Stimulated activated CD8-positive, alpha-beta memory T cell treated with anti-CD3 and anti-CD28 coated beads, Interleukin-2, amount 100 ng/mL, for 48 hours (primary cell): Measurements from ENCODE around the gene NEK9.
"Not testable (repeated sequence)": the region's sequence is repeated elsewhere in the genome, so short reads cannot be mapped to it uniquely, and the experiment has no call there.

Source experiments
- DNase-seq, 2 donors: peaks; one replicate each; pipeline ENCODE4 v3.0.0-alpha.2; 2020; ENCODE audit warnings: low read depth in 2 of 2

Gene NEK9

DNA sequence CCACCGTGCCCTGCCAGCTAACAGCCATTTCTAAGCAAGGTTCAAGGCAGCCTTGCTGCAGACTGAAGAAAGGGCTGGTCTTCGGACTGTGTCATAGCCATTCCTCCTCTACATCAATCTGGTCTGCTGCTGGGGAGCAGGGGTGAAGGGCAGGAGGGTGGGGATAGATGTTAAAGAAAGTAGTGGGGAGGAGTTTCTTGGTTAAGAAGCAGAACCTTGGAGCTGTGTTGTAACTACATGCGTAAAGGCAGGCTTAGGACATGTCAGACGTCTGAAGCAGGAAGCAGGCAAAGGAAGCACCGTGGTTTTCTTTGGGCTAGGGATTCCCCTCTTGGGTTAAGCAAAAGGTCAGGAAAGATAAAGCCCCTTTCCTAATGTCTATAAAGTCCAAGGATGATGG is 18.1 kb upstream of the NEK9 start:
- no peak for DNase-seq

DNA sequence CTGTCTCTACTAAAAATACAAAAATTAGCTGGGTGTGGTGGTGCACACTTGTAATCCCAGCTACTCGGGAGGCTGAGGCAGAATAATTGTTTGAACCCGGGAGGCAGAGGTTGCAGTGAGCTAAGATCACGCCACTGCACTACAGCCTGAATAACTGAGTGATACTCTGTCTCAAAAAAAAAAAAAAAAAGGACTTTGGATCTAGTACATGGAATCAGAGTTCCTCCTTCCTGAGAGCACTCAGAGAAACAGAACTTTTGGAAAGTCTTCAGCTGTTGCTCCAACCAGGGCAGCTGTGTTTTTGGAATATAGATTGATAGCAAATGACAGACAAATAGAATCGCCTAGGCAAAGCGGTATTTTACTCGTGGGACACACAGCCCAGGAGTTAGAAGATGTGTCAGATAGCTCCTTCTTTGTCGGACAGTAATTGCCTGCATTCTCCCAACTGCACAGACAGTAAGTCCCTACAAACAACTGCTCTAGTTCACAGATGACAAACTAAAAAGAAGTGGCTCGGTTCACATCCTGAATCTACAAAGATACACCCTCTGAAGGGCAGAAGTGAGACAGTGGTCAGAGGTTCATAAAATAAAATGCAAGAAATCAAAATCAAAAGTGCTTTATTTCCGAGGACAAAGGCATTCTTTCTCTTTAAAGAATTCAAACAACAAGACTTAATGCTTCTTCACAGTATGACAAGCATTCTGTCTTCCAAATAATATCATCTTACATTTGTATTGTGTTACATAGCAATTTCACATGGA is 17.1 kb upstream of the NEK9 start:
- DNase-seq = no peak

DNA sequence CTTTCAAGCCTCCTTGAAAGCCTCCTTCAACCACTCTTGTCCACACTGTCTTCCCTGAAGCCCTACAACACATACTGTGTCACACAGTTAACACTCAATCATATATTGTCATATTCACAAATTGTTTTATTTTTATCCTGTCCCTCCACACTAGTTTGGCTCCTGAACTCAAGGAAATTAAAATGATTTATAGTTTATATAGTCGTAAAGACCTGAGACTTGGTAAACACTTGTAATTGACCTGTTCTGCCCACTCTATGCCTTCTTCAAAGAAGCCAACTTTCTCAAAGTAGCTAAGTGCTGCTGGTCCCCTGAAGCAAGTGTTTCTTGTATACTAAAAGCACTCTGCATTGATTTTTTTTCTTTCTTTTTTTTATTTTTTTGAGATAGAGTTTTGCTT is 15.6 kb upstream of the NEK9 start:
- DNase-seq = no peak

DNA sequence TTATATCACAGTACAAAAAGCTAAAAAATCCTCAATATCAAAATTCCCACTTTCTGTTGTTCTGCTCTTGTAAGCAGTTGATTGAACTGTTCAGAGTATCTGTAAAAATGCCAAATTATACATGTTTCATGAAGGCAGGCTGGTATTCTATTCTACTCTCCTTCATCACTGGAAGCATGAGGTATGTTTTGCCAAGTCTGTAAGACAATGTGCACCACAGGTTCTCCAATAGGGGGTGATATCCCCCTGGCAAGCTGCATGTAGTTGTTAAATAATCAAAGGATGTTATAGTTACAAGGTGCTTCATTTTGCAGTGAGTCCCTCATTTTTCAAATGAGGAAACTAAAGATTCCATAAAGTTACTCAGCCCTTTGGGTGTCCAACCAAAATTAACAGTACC is 15.1 kb upstream of the NEK9 start:
- DNase-seq = no peak

DNA sequence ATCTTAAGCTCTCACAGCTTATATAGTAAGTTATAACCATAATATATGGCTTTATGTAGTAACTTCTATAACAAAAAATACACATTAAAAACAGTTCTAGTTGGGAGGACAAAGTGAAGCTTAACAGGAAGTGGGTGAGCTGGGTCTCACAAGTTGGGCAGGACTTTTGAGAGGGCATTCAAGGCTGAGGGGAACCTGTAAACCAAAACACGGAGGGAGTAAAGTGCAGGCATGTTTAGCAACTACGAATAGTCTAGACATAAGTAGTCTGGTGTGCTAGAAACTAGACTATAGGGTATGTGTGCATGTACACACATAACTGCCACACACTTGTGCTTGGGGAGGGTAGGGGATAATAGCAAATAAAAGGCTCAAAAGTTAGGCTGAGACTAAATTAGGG is 14.2 kb upstream of the NEK9 start:
- no peak for DNase-seq

DNA sequence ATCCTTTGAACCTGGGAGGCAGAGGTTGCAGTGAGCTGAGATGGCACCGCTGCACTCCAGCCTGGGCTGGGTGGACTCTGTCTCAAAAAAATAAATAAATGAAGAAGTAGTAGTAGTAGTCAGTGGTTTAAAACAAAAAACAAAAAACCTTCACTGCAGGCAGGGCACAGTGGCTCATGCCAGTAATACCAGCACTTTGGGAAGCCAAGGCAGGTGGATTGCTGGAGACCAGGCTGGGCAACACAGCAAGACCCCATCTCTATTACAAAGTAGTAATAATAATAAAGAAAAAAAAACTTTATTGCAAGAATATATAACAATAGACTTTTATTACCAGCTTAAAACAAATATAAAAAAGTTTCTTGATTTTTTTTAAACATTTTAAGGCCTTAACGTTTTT is 13.8 kb upstream of the NEK9 start:
- no peak for DNase-seq

DNA sequence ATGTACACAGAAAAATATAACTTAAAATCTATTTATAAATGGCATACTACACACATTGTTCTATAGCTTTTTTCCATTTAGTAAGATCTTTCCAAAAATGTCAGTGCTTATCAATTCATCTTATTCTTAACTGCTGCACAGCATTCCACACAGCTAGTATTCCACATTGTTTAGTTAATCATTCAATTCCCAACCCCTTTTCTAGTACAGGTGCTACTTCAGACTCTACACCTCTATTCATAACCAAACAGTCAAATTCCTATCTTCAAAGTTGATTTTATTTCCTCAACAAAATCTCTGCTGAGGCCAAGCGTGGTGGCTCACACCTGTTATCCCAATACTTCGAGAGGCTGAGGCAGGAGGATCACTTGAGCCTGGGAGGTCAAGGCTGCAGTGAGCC is 12.3 kb upstream of the NEK9 start:
- DNase-seq = no peak

DNA sequence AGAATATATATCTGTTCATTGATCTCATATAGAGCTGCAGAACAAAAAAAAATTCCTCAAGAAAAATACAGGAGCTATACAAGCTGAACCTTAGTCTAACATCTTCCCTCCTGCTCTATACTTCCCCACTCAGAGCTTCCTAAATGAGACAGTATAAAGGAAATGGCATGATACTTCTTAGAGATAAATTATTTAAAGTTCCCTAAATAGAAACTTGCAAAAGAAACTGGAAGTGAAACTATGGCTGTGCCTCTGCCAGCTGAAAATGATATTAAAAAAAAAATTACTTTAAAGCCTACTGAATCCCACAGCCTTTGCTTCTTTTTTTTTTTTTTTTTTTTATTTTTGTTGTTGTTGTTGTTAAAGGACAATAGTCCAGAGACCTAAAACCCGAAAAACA is 11.6 kb upstream of the NEK9 start:
- no peak for DNase-seq

DNA sequence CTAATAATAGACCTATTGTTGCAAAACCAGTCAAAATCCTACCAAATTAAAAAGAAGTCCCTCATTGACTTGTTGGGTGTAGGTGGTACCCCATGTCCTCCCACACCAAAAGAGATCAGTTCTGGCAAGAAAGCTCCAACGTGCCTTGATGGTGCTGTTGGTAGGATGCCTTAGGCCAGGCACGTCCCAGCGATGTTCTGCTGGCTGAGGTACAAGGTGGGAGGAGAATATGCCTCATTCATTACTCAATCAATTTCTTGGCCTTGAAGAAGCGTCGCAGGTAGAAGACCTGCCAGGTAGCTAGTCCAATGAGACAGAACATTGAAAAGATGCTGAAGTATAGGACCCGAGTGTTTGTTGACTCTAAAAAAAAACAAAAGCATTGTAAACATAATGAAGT is 7.8 kb upstream of the NEK9 start:
- no peak for DNase-seq

DNA sequence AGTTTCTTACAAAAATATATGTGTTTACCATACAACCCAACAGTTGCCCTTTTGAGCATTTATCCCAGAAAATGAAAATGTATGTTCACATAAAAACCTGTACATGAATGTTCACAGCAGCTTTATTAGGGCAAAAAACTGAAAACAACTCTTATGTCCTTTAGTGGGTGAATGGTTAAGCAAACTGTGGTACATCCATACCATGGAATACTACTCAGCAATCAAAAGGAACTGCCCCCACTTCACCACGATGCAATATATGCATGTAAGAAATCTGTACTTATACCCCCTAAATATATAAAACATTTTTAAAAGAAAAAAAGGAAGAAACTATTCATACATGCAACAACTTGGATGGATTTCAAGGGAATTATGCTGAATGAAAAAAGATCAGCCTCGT is 6.7 kb upstream of the NEK9 start:
- no peak for DNase-seq

DNA sequence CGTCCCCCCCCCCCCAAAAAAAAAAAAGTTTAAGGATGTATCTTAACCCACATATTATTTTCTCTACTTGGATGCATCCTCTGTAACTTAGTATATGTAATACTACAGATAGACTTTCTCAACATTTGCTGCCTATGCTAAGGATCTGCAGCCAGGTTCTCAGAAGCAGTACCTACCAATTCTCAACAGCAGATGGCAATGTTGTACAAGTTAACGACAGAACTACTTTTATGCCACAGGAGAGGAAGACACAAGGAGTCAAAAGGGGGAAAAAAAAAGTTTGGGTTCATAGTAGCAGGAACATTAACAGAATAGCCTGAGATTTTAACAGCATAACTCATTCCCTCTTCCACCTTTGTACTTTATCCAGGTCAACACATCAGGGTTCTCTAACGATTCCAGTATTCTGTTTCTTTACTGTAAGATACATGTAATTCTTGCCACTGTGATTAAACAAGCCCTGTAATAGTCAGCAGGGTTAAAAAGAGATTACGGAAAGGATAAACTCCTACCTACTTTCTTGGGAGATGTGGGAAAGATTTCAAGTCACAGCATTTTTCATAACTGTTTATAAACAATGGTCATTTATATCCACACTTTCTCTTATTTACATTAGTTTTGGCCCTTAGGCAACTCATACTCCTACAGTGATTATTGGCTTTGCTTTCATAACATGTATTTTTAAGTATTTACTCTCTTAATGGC is 5.7 kb upstream of the NEK9 start:
- DNase-seq = no peak

DNA sequence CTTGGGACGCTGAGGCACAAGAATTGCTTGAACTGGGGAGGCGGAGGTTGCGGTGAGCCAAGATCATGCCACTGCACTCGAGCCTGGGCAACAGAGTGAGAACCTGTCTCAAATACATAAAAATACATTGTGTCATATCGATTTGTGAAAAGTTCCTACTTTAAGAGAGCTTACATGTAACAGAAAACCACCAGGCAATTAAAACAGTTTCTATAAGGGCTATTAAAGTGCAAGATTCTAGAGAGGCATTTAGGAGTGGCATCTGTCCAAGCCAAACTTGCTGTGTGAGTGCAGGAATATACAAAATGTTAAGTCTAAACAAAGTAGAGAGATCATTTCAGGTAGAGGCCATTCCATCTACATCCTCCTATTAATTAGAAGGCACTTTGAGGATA is 1.7 kb upstream of the NEK9 start:
- no peak for DNase-seq

DNA sequence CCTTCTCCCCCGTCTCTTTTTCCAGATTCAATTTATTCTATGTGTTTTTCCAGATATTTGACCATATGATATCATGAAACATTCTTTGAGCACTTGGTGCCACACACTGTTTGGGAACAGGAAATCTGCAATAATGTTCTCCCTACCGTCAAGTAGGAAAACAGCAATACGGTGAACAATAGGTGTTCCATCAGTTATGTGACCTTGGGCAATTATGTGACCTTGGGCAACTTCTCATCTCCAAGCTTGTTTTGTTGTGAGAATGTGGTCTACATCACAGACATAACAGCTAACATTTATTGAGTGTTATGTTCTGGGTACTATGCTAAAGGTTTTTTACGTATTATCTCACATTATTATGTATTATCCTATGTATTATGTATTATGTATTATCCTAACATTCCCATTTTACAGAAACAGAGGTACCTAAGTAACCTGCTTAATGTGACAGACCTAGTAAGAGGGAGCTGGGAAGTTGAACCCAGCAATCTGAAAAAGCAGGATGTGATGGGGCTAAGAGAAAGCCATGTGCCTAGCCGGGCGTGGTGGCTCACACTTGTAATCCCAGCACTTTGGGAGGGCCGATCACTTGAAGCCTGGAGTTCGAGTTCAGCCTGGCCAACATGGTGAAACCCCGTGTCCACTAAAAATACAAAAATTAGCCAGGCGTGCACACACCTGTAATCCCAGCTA is 1.2 kb upstream of the NEK9 start:
- DNase-seq = no peak

DNA sequence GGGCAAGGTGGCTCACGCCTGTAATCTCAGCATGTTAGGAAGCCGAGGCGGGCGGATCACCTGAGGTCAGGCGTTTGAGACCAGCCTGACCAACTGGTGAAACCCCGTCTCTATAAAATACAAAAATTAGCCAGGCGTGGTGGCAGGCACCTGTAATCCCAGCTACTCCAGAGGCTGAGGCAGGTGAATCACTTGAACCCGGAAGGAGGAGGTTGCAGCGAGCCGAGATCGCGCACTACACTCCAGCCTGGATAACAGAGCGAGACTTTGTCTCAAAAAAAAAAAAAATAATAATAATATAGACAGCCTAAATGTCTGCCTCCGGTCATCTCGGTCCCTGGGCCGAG is 599 bp upstream of the NEK9 start:
- DNase-seq = not testable (repeated sequence)

DNA sequence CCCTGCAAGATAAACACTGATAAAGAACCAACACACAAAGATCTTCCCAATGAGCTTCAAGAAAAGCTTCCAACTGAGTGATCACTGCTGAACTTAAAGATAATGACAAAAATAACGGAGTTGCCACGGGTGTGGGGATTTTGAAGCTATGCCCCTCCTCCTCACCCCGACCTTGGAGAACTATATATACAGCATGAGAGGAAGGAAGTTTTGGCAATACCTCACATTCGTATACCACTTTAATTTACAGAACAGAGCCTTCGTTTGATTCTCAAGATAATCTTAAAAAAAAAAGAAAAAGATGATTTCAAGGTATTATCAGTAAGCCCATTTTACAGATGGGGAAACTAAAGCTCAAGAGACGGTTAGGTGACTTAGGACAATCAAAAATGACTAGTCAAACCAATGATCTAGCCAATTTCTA is 715 bp downstream of the NEK9 start:
- no peak for DNase-seq

DNA sequence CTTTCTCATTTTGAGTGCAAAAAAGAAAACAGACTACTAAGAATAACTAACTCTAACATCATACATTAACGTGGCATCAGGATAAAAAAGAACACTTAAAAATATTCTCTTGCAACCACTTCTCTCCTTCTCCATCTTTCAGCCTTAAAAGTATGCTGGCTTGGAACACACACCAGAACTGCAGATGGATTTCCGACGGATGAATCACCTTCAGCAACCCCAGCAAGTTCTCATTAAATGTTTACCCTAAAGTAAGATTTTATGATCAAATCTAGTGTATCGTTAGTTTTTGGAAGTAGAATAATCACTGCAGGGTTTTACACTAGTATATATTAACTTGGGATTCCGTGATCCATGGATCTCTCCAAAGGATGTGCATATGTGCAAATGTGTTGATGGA is 1.2 kb downstream of the NEK9 start:
- DNase-seq = no peak

DNA sequence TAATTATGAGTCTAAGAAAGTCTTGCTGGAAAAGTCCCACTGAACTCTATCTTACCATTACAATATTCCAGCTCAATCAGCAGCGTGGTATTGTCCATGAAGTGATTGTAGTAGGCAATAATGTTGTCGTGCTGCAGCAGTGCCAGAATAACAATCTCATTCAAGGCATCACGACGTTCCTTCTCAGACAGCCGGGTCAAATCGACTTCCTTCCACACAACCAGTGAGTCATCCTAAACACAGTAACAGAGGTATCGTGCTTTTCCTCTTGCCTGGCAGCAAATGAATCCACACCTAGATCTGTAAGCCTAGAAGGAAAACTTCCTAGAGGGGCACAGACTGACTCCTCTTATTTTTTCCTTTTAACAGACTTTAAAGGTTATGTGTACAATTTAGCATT is 2.9 kb downstream of the NEK9 start:
- DNase-seq = no peak

DNA sequence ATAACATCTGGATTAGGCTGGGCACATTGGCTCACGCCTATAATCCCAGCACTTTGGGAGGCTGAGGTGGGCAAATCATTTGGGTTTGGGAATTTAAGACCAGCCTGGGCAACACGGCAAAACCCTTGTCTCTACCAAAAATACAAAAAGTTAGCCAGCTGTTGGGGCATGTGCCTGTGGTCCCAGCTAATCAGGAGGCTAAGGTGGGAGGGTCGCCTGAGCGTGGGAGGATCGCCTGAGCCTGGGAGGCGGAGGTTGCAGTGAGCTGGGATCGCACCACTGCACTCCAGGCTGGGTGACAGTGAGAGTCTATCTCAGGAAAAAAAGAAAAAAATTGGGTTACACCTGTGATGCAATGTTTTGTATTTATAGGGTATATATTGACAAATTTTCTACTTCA is 5.3 kb downstream of the NEK9 start:
- no peak for DNase-seq

DNA sequence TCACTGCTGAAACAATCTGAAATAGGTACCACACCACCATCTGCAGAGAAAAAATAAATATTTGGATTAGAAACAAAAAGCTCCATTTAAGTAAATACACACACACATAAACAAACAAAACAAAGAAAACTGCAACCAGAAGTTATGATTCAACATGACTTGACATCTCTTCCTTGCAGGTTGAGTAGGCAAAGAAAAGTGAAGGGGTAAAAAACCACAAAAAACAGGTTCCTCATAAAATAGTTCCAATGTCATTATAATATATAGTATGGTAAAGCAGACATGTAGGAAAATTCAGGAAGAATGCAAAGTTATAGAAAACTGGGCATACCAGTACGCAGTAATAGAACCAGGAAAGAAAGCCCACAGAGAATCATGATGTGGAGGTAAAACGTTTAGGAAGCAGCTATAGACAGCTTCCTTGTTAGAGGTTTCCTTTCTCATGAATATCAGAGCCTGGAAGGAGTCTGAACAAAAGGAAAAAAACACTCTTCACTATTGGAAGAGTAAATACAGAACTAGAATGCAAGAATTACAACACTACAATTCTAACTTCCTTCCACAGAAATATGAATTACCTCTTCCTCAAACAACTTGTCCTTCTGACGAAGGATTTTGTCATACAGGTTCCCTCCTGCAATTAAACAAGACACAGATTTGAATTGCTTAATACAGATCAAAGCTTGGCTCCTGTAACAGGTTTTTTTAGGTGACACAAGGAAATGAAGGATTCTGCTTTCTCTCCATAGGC is 6.1 kb downstream of the NEK9 start:
- no peak for DNase-seq

DNA sequence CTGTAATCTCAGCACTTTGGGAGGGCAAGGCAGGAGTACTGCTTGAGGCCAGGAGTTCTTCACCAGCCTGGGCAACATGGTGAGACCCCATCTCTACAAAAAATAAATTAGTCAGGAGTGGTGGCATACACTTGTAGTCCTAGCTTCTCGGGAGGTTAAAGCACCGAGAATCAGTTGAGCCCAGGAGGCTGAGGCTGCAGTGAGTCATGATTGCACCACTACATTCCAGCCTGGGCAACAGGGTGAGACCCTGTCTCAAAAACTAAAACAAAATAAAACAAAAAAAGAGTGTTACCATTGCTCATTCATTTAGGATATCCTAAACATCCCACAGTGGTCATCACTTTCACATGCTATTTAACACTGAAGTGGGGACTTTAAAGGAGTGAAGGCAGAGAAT is 7.8 kb downstream of the NEK9 start:
- no peak for DNase-seq

DNA sequence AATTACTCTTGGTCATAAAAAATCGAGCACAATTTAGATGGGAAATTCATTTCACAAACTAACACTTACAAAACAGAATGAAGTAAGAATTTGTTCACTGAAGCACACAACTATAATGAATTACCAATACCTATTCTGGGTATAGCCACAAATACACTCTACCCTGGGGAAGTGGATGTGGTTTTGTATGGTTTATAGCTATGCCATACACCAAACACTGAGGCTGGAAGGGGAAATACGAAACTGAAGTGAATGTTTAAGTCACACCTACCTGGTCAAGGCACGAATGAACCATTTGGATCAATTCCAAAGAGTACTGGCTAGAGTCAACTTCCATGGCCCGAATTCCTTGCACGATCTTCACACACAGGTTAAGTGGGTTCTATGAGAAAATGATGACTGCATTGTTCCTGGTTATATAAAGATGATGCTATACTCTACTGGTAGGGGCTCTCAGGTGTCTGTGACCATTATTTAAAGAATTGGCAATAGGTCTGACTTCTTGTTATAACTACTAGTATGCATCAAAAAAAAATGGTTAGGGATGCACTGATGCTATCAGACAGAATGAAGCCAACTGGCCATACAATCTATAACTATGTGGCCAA is 12.8 kb downstream of the NEK9 start:
- no peak for DNase-seq

DNA sequence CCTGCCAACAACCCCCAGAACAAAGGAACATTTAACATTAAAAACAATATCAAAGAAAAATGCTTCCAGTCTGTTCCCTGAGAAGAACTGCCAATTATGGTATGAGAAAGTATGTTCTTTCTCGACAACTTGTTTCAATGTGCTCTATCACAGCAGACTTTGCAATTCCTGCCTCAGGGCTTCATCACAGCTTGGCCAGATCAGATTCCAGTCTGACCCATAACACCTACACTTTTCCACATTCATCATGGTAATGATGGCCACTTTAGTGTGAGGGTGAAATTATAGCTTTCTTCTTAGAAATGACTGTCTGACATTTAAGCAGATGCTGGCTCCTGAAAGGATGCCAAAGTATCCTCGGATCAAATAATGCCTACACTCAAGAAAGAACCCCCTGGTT is 17.0 kb downstream of the NEK9 start:
- DNase-seq = no peak
